NCI-H187 (cell line): Measurements from ENCODE around the gene TAF1L.

Experiments
- DNase-seq, 2 experiments: peaks; one replicate each; lab custom pipeline; 2025; lab: John Stamatoyannopoulos, UW

Gene TAF1L

GRCh38 chr9:32590898-32591297 is 44.6 kb downstream of the TAF1L start:
- no peak for DNase-seq

- DNase-seq = no peak
Observed at GRCh38 chr9:32590476-32590875, 45.0 kb downstream of the TAF1L start.

GRCh38 chr9:32589083-32589723 is 46.3 kb downstream of the TAF1L start:
- no peak for DNase-seq

GRCh38 chr9:32587901-32588300 is 47.6 kb downstream of the TAF1L start:
- DNase-seq = no peak

- no peak for DNase-seq
Observed at GRCh38 chr9:32584784-32585183, 50.7 kb downstream of the TAF1L start.

- no peak for DNase-seq
Observed at GRCh38 chr9:32581512-32582143, 53.8 kb downstream of the TAF1L start.

GRCh38 chr9:32580631-32581300 is 54.7 kb downstream of the TAF1L start:
- DNase-seq = no peak

- DNase-seq = no peak
Observed at GRCh38 chr9:32579706-32580331, 55.6 kb downstream of the TAF1L start.
